ENCODE measurements around the gene SEC16A.
A peak's percentile ranks its signal among the peaks of the same experiment; 100 is the strongest.

Gene SEC16A

DNA sequence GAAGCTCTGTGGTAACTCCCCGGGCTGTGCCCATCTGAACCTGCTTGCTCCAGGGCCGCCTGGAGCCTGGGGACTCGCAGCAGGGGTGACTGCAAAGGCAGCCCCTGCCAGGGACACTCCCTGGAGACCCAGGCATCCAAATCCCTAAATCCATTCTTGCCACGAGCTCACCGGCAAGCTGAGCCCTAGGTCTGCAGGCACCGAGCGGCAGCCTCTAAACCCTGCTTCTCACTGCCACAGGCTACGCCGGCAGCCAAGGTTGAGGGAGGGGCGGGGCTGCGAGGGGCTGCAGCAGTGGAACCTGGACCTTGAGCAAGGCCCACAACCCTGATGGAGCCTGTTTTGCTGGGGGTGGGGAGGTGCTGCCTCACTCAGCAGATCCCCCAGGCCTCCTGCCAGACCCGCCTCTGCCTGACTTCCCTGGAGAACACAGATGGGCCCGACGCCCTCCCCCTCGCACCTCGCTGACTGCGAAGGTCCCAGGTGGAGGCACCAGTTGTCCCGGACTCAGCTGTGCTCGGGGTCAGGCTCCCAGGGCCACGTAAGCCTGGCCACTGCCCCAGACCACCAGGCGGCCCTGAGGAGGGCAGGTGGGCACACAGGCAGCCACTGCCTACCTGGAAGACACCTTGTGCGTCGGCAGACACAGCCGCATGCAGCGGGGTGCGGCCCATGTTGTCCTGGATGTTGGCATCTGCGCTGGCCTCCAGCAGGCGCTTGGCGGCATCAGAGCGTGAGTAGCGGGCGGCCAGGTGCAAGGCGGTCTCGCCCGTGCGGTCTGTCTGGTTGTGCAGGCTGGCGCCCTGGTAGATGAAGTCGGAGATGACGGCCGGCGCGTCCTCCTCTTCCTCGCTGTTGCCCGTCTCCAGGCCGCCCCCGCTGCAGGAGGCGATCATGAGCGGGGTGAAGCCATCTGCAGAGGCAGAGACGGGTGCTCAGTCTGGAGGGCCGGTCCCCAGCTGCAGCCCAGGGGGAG lies 17.4 kb upstream of the SEC16A start:
- no peak for DNase-seq

DNA sequence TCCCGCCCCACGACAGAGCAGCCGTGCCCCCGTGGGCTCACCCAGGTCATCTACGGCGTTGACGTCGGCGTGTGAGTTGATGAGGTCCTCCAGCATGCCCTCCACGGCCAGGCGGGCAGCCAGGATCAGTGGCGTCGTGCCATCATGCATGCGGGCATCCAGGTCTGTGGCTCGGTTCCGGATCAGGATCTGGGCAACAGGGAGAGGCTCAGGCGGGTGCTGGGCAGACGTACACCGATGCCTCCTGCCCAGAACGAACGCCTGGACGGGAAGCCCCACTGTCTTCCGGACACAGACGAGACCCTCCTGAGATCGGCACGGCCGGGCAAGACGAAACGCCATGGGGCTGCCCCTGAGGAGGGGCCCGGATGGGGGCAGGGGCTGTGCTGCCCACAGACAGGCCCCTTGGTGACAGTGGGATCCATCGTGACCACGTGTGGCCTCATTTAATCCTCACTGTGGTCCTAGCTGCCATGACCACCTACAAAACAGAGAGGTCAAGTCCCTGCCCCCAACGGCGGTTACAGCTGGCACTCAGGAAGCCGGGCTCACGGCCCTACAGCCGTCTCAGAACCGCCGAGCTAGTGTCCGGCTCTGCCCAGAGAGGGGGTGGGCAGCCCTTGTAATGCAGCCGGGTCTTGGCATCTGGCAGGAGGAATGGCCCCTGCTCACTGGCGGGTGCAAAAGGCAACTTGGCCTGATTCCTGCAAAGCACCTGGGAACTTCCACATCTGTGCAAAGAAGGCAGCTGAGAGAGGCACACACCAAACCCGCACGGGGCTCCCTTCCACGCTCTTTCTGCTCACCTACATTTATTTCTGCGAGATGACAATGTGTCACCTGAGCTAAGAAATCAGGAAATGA lies 16.5 kb upstream of the SEC16A start:
- DNase-seq = no peak

DNA sequence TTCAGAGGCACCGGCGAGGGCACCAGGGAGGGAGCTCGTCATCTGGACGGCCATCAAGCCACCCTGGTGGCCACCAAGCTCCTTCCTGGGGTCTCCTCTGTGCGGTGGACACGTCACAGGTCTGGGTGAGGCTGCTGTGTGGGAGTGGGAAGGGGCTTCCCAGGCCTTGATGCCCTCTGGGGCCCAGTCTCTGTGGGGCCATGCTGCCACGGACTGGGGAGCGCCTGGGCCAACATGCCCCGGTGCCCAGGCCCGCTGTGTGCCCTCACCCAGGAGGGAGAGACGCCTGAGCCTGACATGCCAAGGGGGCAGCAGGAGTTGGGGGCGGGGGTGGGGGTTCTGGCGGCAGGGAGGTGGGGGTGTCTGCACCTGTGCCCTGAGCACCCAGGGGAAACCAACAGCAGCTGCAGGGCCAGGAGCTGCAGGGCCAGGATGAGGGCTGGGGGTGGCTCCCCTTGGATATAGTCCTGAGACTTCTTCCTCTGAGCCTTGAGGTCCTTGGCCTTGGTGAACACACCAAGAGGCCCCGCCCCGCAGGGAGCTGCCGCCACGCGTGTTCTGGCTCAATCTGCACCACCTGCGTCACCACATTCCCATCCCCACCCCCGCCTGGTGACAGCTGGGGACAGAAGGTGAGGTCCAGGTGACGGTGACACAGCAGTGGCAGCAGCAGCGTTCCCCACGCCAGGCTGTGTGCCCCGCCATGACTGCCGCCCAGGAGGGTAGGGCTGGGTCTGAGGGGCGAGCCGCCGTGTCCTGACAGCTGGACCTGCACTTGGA lies 15.3 kb upstream of the SEC16A start:
- DNase-seq = no peak

DNA sequence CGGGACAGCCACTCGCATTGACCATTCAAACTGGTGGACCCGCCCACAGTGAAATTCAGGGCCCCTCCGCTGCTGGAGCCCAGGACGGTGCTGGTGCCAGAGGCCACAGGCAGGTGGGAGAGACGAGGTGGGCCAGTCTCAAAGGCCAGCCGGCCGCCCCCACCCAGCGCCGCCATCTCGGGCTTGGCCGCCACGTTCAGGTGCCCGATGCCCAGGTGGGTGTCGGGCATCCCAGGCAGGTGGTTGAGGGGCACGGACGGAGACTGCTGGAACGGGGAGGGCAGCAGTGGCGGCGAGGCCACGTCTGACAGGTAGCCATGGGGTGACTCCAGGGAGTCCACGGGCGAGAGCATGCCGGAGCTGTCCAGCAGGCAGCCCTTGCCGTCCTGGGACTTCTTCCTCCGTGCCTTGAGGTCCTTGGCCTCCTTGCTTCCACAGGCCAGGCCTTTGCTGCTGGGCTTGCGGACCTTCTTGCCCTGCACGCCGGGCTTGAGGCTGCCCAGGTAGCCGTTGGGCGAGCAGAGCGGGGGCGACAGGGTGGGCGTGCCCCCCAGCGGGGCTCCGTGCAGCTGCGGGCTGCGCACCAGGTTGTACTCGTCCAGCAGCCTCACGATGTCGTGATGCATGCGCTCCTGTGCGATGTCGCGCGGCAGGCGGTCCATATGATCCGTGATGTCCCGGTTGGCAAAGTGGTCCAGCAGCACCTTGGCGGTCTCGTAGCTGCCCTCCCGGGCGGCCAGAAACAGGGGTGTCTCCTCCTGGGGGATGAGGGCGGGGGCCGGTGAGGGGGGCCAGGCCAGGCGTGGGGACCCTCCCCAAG lies 14.2 kb upstream of the SEC16A start:
- no peak for DNase-seq

DNA sequence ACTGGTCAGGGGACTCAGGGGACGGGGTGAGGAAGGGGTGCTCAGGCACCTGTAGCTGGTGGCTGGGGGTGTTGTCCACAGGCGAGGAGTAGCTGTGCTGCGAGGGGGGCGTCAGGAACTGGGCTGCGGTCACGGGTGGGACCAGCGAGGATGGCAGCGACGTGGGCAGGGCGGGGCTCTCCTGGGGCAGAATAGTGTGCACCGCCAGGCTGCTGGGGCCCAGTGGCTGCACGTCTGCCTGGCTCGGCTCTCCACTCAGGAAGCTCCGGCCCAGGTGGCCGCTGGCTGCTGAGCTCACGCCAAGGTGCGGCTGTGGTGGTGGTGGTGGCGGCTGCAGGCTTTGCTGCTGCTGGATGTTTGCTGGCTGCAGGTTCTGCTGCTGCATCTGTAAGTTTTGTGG lies 13.3 kb upstream of the SEC16A start:
- DNase-seq = no peak

DNA sequence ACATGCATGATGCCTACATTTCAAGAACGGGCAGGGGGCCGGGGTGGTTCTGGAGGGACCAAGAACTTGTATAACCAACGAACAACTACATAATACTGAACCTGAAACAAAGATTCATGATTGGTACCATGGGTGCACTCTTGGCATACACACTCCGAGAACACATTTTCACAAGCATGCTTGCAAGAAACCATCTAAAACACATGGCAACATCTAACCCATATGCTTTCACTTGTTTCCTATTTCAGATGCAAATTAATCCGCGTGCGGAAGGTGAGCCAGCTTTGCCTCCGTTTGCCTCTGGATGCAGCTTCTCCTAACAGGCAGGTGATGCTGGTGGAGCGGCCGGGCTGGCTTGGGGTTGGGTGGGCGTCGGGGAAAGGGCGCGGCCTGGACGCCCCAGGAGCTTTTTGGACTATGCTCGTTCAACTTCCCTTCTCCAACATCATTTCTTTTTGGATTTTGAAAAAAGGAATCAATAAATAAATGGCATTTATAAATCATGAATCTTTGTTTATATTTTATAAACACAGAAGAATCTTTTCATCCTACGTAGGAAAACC lies 12.5 kb upstream of the SEC16A start:
- DNase-seq = no peak

DNA sequence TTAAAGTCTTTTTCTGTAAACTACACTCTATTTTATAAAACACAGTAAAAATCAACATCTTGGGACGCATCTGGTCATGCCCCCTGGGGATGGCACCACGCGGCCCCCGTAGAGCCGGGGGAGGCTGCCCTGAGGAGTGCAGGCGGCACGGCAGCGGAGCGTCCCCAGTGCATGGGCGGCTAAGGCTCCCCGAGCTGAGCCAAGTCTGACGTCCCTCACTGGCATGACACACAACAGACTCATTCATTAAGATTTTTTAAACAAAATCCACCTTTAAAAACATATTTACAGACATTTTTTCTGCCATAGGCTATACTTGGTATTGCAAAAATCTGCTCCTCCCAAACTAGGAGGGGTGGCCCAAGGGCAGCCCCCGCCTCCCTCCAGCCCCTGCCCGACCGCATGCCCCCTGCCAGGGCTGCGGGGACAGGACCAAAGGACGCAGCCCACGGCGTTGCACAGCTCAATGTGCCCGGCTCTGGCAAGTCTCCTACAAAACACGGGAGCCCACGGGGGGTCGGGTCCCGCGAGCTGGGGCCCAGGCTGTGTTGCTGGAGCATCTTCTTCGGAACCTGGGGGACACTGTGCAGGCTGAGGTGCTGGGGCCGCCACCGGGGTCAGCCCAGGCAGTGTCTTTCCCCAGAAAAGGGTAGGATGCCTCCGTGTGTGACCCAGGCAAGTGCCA lies 11.8 kb upstream of the SEC16A start:
- DNase-seq = no peak

DNA sequence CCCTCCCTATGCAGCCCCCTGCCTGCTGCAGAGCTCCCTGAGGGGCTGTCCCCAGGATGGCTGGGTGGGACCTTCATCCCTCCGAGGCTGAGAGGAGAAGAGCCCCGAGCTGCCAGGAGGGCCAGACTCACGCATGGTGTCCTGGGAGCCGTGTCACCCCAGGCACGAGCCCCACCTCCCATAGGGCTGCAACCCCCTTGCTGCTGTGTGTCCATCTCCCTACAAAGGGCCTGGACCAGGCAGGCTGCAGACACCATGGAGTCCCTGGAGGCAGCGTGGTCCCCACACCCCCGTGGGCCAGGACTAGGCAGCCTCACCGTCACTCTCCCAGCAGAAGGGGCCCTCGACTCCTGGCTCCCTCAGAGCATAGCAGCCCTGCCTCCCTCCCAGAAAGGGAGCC lies 11.2 kb upstream of the SEC16A start:
- DNase-seq = no peak

DNA sequence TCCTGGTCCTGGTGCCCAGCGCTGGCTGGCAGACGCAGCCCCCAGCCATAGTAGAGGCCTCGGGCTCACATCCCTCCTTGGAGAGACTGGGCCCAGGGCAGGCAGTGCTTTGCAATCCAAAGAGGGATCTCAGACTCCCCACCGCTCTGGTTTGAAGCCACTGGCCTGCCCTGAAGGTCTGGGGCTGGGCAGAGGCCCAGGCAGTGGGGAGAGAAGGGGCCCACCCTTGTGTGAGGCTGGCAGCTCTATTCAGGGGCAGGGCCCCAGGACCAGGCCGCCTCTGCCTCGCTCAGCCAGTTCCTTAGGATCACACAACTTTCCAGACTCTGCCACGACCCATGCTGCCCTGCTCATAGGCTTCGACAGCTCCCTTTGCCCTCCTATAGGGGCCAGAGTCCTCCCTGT lies 10.7 kb upstream of the SEC16A start:
- DNase-seq = no peak

DNA sequence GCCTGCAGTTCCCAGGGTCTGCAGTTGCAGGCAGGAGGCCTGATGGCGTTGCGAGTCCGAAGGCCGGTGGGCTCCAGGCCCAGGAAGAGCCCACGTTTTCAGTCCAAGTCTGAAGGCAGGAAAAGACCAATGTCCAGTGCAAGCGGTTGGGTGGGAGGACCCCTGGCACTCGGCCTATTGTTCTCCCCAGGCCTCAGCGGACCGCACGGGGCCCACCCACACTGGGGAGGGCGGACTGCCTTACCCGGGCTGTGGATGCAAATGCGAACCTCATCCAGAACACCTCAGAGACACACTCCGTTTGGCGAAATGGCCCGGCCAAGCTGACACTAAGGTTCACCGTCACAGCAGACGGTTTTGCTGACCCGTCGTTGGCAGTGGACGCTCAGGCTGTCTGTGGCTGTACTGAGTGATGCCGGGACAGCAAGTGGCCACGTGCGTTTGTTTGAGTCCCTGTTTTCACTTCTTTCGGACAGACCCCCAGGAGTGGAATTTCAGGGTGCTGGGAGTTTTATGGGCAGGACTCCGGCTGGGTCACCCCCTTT lies 10.2 kb upstream of the SEC16A start:
- DNase-seq = no peak

DNA sequence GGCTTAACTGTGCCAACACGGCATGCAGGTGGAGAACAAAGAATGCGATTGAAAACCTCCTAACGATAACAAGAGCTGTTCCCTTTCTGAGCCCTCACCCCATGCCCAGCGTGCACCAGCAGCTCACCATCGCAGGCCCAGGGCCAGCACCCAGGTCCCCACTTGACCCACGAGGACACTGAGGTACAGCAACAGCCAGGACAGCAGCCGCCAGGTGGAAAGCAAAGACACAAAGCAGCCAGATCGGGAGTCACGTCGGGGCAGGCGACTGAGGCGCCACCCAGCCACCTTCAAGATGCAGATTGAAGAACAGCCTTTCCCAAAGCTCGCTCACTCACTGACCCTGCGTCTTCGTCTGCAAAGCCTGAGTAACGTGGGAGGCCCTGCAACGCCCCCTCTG lies 6.9 kb upstream of the SEC16A start:
- no peak for DNase-seq

DNA sequence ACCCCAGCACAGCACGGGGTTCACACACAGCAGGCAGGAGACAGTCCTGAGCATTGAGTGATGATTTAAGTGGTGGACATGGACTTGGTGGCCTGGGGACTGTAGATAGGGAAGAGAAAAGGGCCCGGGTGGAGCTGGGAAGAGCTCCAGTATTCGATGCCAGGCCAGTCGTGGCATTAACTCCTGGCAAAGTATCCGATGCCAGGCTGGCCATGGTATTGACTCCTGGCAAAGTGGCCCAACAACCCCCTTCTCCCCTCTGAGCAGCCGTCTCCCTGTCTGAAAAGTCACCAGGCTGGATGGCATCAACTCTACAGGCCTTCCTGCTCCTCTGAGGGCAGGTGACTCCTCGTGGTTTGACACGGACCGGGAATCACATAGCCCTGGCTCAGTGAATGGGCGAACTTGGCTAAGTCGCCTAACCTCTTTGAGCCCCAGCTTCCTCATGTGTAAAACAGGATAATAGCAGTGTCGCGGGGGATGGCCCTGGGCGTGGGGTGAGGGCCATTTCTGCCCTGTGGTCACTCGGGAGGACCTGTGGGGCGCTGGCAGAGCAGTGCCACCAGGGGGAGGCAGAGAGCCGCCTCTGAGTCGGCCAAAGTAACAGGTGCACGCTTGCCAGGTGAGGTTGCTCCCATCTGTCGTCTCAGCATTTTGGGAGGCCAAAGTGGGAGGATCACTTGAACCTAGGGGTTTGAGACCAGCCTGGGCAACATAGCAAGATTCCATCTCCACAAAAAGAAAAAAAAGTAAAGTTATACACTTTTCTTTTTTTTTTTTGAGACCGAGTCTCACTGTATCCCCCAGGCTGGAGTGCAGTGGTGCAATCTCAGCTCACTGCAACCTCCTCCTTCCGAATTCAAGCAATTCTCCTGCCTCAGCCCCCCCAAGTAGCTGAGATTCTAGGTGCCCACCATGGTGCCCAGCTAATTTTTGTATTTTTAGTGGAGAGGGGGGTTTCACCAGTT lies 5.7 kb upstream of the SEC16A start:
- no peak for DNase-seq

DNA sequence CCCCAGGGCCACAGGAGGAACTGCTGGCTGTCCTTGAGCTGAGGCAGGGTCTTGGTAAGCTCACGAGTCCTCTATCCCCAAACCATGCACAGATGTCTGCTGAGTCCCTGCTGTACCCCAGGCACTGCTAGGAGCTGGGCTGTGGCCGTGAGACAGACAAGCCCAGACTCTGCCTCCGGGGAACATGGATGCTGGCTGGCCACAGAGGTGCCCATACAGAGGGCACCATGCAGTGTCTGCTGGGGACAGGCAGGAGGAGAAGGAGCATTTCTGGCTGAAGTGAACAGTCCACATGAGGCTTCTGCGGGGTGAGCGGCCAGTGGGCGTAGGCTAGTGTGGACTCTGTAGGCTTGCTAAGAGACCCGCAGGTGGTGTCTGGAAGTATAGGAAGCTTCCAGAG lies 4.8 kb upstream of the SEC16A start:
- no peak for DNase-seq

DNA sequence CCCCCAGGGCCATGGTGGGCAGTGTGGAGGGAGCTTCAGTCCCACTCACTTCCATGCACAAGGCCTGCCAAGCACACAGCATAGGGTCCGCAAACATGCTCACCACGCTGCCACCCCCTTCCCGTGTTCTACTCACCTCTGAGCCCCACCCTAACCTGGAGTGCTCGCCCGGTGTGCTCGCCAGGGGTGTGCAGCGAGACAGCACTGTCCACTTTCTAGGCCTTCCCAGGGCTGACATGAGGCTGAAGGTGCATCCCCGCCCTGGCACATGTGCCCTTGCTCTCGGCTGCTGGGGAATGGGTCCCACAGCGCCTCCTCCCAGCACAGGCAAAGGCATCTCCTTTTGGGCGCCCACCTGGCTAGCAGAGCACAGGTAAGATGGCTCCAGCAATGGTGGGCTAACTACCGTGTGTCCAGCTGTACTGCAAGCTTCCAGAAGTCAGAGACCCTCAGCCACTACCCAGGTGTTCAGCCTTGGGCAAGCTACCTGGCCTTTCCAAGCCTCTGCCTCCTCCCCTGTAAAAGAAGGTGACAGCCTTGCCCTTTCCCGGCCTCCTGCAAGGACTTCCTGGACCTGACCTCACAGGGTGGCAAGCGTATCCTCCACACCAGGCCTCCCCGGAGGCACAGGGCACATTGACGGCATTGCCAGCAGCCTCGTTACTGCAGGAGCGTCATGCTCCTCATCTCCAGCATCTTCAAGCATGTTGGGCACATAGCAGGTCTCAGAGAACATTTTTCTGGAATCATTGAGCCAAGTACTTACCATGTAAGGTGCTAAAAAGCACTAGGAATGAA lies 4.2 kb upstream of the SEC16A start:
- no peak for DNase-seq

DNA sequence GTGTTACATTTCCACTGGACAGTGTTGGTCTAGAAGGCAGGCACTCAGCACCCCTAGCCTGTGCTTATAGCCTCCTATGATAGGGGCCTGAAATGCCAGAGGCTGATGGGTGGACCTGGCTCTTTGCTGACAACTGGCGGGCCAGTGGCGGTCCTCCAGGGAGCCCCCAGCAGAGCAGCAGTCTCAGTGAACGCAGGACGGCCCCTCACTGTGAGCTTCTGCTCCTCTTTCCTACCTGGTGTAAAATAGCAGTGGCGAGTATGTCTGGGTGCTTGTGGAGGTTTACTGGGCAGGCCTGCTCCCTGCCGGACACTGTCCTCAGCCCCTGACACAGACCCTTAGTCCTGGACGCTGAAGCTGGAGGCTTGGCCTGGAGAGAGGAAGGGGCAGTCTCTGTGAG lies 3.3 kb upstream of the SEC16A start:
- no peak for DNase-seq

DNA sequence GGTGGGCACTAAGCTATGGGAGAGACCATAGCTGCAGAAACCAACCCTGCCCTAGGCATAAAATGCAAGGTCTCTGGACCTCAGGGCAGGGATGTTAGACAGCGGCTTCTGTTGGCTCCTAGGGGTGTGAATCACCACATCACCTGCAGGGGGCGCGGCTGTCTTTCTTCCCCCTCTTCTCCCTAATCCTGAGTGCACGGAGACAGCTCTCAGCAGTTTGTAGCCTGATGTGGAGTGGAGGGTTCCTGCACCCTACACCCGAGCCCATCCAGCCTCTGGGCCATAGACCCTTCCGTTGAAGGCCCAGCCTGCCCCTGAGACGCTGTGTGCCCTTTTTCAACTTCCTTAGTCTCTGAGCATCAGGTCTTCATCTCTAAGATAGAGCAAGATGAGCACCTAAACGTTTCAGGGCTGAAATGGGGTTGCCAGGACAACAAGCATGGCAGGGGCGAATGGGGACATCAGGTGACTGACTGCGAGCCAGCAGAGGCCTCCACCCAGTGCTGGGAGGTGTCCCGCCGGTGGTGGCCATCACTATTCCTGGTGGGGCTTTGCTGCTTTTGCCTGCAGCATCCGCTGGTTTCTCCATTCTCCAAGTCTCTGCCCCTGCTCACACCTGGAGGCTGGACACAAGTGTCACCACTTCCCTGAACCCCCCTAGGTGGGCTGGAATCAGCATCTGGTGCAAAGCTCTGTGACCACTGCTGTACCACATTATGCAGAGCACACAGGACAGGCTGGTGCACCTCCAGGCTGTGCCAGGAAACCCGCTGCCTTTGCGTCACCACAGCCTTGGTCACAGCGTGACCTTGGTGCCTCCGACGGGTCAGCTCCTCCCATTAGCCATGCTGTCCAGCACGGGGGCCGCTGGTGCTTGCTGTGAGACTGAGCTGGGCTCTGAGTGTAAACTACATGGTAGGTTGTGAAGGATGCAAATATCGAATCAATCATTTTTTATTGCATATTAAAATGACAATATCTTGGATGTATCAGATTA lies 2.5 kb upstream of the SEC16A start:
- DNase-seq = peak; percentile 64

All from MV-4-11 (cell line).